Measurements from ENCODE around the gene CASP6.

Gene CASP6

DNA sequence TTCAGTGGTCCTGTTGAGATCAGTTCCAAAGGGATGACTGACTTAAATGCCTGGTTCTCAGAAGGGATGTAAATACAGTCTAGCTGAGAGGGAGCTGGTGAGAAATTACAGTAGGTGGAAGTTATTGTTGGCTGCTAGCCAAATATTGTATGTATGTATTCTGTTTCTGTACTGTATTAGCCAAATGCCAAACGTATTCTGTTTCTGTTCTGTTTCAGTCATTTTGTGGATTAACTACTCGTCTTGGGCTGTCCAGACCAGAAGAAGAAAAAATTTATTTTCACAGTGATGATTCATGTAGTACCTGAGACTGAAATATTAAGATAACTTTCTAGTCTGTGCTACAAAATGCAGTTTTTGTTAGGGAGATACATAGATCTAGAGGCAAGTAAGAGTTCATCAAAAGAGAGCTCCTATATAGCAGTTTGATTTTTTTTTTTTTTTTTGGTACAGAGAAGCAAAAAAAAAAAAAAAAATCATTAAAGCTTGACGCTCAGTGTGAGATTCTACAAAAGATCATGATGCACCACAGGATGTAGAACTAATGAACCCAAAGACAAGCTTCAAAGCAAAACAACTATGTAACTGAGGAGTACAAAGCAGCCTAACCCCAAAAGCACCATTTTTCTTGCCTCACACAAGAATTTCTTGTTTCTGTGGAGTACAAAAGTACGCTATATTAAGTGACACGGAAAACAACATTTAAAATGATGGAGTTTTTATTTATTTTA, 54.8 kb downstream of the CASP6 start:
- peaks cover 26% of the 10 kb centered on the region for H3K9me3 Mint-ChIP-seq
- H3K27me3 Mint-ChIP-seq (ENCODE audit: low read depth) = no peaks in the 10 kb centered on the region
- H3K4me1 Mint-ChIP-seq = no peaks in the 10 kb centered on the region
- peaks cover 17% of the 10 kb centered on the region for H3K36me3 Mint-ChIP-seq (ENCODE audit: low read depth)
- TF ChIP-seq, protein P1, sequence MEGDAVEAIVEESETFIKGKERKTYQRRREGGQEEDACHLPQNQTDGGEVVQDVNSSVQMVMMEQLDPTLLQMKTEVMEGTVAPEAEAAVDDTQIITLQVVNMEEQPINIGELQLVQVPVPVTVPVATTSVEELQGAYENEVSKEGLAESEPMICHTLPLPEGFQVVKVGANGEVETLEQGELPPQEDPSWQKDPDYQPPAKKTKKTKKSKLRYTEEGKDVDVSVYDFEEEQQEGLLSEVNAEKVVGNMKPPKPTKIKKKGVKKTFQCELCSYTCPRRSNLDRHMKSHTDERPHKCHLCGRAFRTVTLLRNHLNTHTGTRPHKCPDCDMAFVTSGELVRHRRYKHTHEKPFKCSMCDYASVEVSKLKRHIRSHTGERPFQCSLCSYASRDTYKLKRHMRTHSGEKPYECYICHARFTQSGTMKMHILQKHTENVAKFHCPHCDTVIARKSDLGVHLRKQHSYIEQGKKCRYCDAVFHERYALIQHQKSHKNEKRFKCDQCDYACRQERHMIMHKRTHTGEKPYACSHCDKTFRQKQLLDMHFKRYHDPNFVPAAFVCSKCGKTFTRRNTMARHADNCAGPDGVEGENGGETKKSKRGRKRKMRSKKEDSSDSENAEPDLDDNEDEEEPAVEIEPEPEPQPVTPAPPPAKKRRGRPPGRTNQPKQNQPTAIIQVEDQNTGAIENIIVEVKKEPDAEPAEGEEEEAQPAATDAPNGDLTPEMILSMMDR (IDR thresholded peaks at IDR 0.05; ENCODE audit: unreplicated experiment in 3 of 3) = no peak
- H3K27ac Mint-ChIP-seq = no peak overlapping the region
- no peak overlapping the region for H3K4me3 Mint-ChIP-seq

DNA sequence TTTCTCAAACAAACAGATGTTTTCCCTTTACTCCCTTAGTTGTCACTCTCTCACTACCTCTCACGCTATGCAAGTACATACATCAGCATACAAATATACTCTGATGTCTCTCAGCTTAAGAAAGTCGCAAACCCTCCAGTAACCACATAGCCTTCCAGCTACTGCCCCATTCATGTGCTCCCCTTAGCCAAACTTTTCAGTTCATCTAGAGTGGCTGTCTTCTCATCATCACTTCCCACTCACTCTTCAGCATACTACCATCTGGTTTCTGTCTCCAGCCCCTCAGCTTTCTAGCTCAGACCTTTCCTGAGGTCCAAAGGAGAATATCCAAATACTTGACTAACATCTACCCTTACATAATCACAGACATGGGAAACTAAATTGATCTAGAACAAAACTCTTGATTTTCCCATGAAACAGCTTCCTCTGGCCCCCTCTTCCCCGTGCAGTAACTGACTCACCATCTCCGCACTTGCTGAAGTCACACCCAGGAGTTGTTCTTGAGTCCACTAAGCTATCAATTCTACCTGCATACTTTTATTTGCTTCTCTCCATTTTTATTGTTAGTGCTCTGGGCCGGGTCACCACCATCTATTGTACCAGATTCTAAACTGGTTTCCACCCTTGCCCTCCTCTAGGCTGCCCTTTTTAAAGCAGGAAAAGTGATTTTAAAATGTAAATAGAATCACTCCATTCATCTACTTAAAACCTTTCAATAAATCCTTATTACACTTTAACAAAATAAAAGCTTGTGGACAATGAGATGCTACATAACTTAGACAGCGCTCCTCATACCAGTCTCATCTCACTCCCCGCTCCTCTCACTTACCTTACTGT, 57.2 kb downstream of the CASP6 start:
- H3K4me3 Mint-ChIP-seq = no peak overlapping the region
- peaks cover 4% of the 10 kb centered on the region for H3K36me3 Mint-ChIP-seq (ENCODE audit: low read depth)

DNA sequence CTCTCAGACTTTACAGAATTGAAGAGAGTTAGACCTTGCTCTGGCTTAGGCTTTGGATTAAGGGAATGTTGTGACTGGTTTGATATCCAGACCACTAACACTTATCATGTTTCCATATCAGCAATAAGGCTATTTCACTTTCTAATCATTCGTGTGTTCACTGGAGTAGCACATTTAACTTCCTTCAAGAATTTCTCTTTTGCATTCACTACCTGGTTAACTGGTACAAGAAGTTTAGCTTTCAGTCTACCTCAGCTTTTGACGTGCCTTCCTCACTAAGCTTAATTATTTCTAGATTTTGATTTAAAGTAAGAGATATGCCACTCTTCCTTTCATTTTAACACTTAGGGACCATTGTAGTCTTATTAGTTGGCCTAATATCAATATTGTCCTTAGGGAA, 62.6 kb downstream of the CASP6 start:
- Mint-ChIP-seq H3K9me3 (peaks cover 27% of the 10 kb centered on the region), H3K27ac (peak overlapping the region in 1 of 3 experiments; percentile 67), H3K4me1 (no peaks in the 10 kb centered on the region), H3K27me3 (ENCODE audit: low read depth) (peaks cover 3% of the 10 kb centered on the region), H3K36me3 (ENCODE audit: low read depth) (peaks cover 10% of the 10 kb centered on the region), H3K4me3 (no peak overlapping the region)
- TF ChIP-seq, protein P1 (IDR thresholded peaks at IDR 0.05; ENCODE audit: unreplicated experiment in 3 of 3) = no peak

More for the DNA sequence above, 57.2 kb downstream of the CASP6 start:
- no peaks in the 10 kb centered on the region for H3K4me1 Mint-ChIP-seq
- no peak overlapping the region for H3K27ac Mint-ChIP-seq
- H3K27me3 Mint-ChIP-seq (ENCODE audit: low read depth) = no peaks in the 10 kb centered on the region
- TF ChIP-seq, protein P1 (IDR thresholded peaks at IDR 0.05; ENCODE audit: unreplicated experiment in 3 of 3) = no peak
- H3K9me3 Mint-ChIP-seq = peaks cover 11% of the 10 kb centered on the region
